HT1080 (cell line): ENCODE data around the gene RASSF3. TPM values are rescaled to one million over a fixed set of nuclear protein-coding genes. Genes with fewer than 3 reads are reported as not detected.

Experiments used
- DNase-seq: peaks from one replicate; pipeline ENCODE4 v3.0.0-alpha.2; 2015; ENCODE audit warnings: low read depth
- total RNA-seq: library from RNA; depleted of rRNA; stranded (reverse); fragments of >200 nt; shearing (Covaris generic); gene quantifications from 2 replicates; pipeline ENCODE4 v1.2.3, GENCODE V29; 2014

RASSF3 gene
- total RNA-seq, 1 experiment from 2014 or later: 19.7 TPM

- DNase-seq: peak; percentile 71
Measured at GRCh38 chr12:64669270-64669842, 59.1 kb downstream of the RASSF3 start.

- DNase-seq: no peak
Measured at GRCh38 chr12:64670019-64670418, 59.7 kb downstream of the RASSF3 start.

GRCh38 chr12:64670919-64671639, 60.8 kb downstream of the RASSF3 start:
- DNase-seq: peak; percentile 72

- no peak for DNase-seq
Measured at GRCh38 chr12:64671681-64672080, 61.4 kb downstream of the RASSF3 start.

GRCh38 chr12:64672925-64673409, 62.7 kb downstream of the RASSF3 start:
- DNase-seq: peak; percentile 76

- peak; percentile 38 for DNase-seq
Measured at GRCh38 chr12:64673490-64674169, 63.3 kb downstream of the RASSF3 start.

GRCh38 chr12:64674367-64674922, 64.2 kb downstream of the RASSF3 start:
- DNase-seq: no peak

- peak; percentile 94 for DNase-seq
Measured at GRCh38 chr12:64675795-64676194, 65.5 kb downstream of the RASSF3 start.

GRCh38 chr12:64678248-64678647, 68.0 kb downstream of the RASSF3 start:
- DNase-seq: no peak

GRCh38 chr12:64678835-64679234, 68.5 kb downstream of the RASSF3 start:
- DNase-seq: no peak

- DNase-seq: peak; percentile 93
Measured at GRCh38 chr12:64679487-64680001, 69.2 kb downstream of the RASSF3 start.

- DNase-seq: peak; percentile 39
Measured at GRCh38 chr12:64680235-64680634, 69.9 kb downstream of the RASSF3 start.

GRCh38 chr12:64681200-64682052, 71.1 kb downstream of the RASSF3 start:
- peak; percentile 18 for DNase-seq

- no peak for DNase-seq
Measured at GRCh38 chr12:64682572-64683277, 72.4 kb downstream of the RASSF3 start.

- DNase-seq: no peak
Measured at GRCh38 chr12:64683816-64684543, 73.7 kb downstream of the RASSF3 start.

GRCh38 chr12:64685050-64685449, 74.8 kb downstream of the RASSF3 start:
- no peak for DNase-seq

GRCh38 chr12:64685605-64686004, 75.3 kb downstream of the RASSF3 start:
- no peak for DNase-seq

- DNase-seq: no peak
Measured at GRCh38 chr12:64687816-64688215, 77.5 kb downstream of the RASSF3 start.

- no peak for DNase-seq
Measured at GRCh38 chr12:64688219-64688618, 77.9 kb downstream of the RASSF3 start.

- no peak for DNase-seq
Measured at GRCh38 chr12:64688715-64689114, 78.4 kb downstream of the RASSF3 start.
